ENCODE measurements around the gene CHAT. TPM values are rescaled to one million over a fixed set of nuclear protein-coding genes. Genes with fewer than 3 reads are reported as not detected.

CHAT gene
- total RNA-seq, 6 experiments from 2014 or later, result not detected

- intact Hi-C loops (cut with DNase I), result no loop called here
- H3K4me3 ChIP-seq, result no peak overlapping the region
- TF ChIP-seq POLR2A (IDR thresholded peaks at IDR 0.05), result no peak
- no peak for TF ChIP-seq CTCF (IDR thresholded peaks at IDR 0.05)
- H3K27ac ChIP-seq, result no peak overlapping the region
- ATAC-seq (no peak), DNase-seq (peak in 1 of 3 donors; percentile 26)
- no peaks in the 10 kb centered on the region for H3K4me1 ChIP-seq
- H3K9me3 ChIP-seq, result no peaks in the 10 kb centered on the region
- no peaks in the 10 kb centered on the region for H3K27me3 ChIP-seq
- H3K36me3 ChIP-seq, result no peaks in the 10 kb centered on the region
- WGBS (ENCODE audit: insufficient coverage, low coverage, low lambda C conversion rate, missing lambda C conversion rate), result no CpG with 5 or more reads among the region's 8 CpGs
Observed at GRCh38 chr10:49600046-49600445, 13.8 kb upstream of the CHAT start.

GRCh38 chr10:49600781-49601400 lies 12.9 kb upstream of the CHAT start:
- no peak overlapping the region for H3K27ac ChIP-seq
- no peak overlapping the region for H3K4me3 ChIP-seq
- H3K4me1 ChIP-seq, result no peaks in the 10 kb centered on the region
- ATAC-seq (no peak), DNase-seq (no peak)
- H3K36me3 ChIP-seq, result no peaks in the 10 kb centered on the region
- intact Hi-C loops (cut with DNase I), result no loop called here
- H3K9me3 ChIP-seq, result no peaks in the 10 kb centered on the region
- no peak for TF ChIP-seq CTCF (IDR thresholded peaks at IDR 0.05)
- no peak for TF ChIP-seq POLR2A (IDR thresholded peaks at IDR 0.05)
- no peaks in the 10 kb centered on the region for H3K27me3 ChIP-seq
- 84% methylated on average over 3 of the region's 4 CpGs for WGBS (ENCODE audit: insufficient coverage, low coverage, low lambda C conversion rate, missing lambda C conversion rate)

GRCh38 chr10:49601857-49602256 lies 12.0 kb upstream of the CHAT start:
- WGBS (ENCODE audit: insufficient coverage, low coverage, low lambda C conversion rate, missing lambda C conversion rate), result 68% methylated on average over 4 of the region's 7 CpGs
- Histone ChIP-seq H3K27ac (no peak overlapping the region), H3K4me1 (no peaks in the 10 kb centered on the region), H3K36me3 (no peaks in the 10 kb centered on the region), H3K27me3 (peaks cover 0 to 2% of the 10 kb centered on the region in 2 donors), H3K4me3 (no peak overlapping the region), H3K9me3 (no peaks in the 10 kb centered on the region)
- ATAC-seq, result no peak
- TF ChIP-seq POLR2A (IDR thresholded peaks at IDR 0.05) (no peak), CTCF (IDR thresholded peaks at IDR 0.05) (no peak)
- intact Hi-C loops (cut with DNase I), result no loop called here
- peak in 1 of 3 donors; percentile 33 for DNase-seq

GRCh38 chr10:49602380-49603023 lies 11.3 kb upstream of the CHAT start:
- no peaks in the 10 kb centered on the region for H3K36me3 ChIP-seq
- no peaks in the 10 kb centered on the region for H3K9me3 ChIP-seq
- H3K4me3 ChIP-seq, result no peak overlapping the region
- ATAC-seq, result no peak
- 37% methylated on average over 2 of the region's 2 CpGs for WGBS (ENCODE audit: insufficient coverage, low coverage, low lambda C conversion rate, missing lambda C conversion rate)
- H3K27ac ChIP-seq, result no peak overlapping the region
- peaks cover 0 to 6% of the 10 kb centered on the region in 2 donors for H3K27me3 ChIP-seq
- no peak for DNase-seq
- intact Hi-C loops (cut with DNase I), result no loop called here
- TF ChIP-seq POLR2A (IDR thresholded peaks at IDR 0.05) (no peak), CTCF (IDR thresholded peaks at IDR 0.05) (no peak)
- H3K4me1 ChIP-seq, result no peaks in the 10 kb centered on the region

All from right lobe of liver (tissue), 6 donors.